ENCODE measurements around the gene SLC7A6. TPM values are rescaled to one million over a fixed set of nuclear protein-coding genes. Genes with fewer than 3 reads are reported as not detected.

The SLC7A6 gene
- total and polyA plus RNA-seq, 2 of the 13 experiments (the other 11 are each of a cell fraction or from before 2014, with no cell fraction given): 35.8 to 70.8 TPM

DNA sequence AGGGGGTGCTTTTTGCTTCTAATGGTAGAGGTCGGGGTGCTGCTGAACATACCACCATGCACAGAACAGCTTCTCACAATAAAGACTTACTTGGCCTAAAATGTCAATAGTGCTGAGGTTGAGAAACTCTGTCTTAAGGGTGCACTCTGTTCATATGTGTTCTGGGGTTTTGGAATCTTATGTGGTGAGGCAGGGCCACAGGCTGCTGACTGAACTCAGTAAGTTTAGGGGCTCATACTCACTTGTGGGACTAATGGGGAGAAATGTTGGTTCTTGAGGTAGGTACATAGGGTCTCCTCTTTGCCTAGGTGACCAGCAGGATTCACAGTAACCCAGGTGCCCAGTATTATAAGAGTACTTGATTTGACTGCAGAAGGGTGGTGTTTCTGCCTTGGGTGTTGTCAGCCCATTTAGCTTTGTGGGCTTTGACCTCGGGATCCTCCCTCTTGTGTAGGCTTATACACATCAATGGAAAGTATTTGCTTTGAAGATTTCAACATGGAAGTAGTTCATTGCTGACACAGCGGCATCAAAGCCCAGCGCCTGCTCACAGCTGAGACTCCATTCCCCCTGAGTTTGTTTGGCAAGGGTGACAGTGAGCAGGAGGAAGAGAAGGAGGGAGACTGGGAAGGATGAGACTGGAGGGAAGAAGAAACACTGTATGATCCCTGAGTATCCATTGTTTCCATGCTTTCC lies 17.2 kb downstream of the SLC7A6 start (continued):
- TF ChIP-seq, protein P1, sequence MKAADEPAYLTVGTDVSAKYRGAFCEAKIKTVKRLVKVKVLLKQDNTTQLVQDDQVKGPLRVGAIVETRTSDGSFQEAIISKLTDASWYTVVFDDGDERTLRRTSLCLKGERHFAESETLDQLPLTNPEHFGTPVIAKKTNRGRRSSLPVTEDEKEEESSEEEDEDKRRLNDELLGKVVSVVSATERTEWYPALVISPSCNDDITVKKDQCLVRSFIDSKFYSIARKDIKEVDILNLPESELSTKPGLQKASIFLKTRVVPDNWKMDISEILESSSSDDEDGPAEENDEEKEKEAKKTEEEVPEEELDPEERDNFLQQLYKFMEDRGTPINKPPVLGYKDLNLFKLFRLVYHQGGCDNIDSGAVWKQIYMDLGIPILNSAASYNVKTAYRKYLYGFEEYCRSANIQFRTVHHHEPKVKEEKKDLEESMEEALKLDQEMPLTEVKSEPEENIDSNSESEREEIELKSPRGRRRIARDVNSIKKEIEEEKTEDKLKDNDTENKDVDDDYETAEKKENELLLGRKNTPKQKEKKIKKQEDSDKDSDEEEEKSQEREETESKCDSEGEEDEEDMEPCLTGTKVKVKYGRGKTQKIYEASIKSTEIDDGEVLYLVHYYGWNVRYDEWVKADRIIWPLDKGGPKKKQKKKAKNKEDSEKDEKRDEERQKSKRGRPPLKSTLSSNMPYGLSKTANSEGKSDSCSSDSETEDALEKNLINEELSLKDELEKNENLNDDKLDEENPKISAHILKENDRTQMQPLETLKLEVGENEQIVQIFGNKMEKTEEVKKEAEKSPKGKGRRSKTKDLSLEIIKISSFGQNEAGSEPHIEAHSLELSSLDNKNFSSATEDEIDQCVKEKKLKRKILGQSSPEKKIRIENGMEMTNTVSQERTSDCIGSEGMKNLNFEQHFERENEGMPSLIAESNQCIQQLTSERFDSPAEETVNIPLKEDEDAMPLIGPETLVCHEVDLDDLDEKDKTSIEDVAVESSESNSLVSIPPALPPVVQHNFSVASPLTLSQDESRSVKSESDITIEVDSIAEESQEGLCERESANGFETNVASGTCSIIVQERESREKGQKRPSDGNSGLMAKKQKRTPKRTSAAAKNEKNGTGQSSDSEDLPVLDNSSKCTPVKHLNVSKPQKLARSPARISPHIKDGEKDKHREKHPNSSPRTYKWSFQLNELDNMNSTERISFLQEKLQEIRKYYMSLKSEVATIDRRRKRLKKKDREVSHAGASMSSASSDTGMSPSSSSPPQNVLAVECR (CRISPR knock-in tag; IDR thresholded peaks at IDR 0.05; ENCODE audit: borderline replicate concordance): peak; percentile 89
- TF ChIP-seq PITX1 (CRISPR knock-in tag; IDR thresholded peaks at IDR 0.05) (peak; percentile 94), MYNN (CRISPR knock-in tag; IDR thresholded peaks at IDR 0.05; ENCODE audit: low read depth) (0 out of 2 replicates have a peak, but pooled peaks have one; percentile 50), ZC3H4 (CRISPR knock-in tag; IDR thresholded peaks at IDR 0.05; ENCODE audit: borderline replicate concordance) (no peak), PHF21A (CRISPR knock-in tag; IDR thresholded peaks at IDR 0.05) (peak; percentile 96), ARHGAP35 (CRISPR knock-in tag; IDR thresholded peaks at IDR 0.05; ENCODE audit: borderline replicate concordance) (0 out of 2 replicates have a peak, but pooled peaks have one; percentile 62), TCF7L2 (IDR thresholded peaks at IDR 0.05; ENCODE audit: low read depth, low read length) (peak; percentile 94), ZNF773 (CRISPR knock-in tag; IDR thresholded peaks at IDR 0.05; ENCODE audit: borderline replicate concordance) (no peak), TMF1 (CRISPR knock-in tag; IDR thresholded peaks at IDR 0.05; ENCODE audit: low read depth) (no peak), MTF2 (CRISPR knock-in tag; IDR thresholded peaks at IDR 0.05; ENCODE audit: borderline replicate concordance) (no peak)
- TF ChIP-seq, protein P2, sequence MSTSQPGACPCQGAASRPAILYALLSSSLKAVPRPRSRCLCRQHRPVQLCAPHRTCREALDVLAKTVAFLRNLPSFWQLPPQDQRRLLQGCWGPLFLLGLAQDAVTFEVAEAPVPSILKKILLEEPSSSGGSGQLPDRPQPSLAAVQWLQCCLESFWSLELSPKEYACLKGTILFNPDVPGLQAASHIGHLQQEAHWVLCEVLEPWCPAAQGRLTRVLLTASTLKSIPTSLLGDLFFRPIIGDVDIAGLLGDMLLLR (CRISPR knock-in tag; IDR thresholded peaks at IDR 0.05): 0 out of 2 replicates have a peak, but pooled peaks have one; percentile 34
- TF ChIP-seq, protein P3, sequence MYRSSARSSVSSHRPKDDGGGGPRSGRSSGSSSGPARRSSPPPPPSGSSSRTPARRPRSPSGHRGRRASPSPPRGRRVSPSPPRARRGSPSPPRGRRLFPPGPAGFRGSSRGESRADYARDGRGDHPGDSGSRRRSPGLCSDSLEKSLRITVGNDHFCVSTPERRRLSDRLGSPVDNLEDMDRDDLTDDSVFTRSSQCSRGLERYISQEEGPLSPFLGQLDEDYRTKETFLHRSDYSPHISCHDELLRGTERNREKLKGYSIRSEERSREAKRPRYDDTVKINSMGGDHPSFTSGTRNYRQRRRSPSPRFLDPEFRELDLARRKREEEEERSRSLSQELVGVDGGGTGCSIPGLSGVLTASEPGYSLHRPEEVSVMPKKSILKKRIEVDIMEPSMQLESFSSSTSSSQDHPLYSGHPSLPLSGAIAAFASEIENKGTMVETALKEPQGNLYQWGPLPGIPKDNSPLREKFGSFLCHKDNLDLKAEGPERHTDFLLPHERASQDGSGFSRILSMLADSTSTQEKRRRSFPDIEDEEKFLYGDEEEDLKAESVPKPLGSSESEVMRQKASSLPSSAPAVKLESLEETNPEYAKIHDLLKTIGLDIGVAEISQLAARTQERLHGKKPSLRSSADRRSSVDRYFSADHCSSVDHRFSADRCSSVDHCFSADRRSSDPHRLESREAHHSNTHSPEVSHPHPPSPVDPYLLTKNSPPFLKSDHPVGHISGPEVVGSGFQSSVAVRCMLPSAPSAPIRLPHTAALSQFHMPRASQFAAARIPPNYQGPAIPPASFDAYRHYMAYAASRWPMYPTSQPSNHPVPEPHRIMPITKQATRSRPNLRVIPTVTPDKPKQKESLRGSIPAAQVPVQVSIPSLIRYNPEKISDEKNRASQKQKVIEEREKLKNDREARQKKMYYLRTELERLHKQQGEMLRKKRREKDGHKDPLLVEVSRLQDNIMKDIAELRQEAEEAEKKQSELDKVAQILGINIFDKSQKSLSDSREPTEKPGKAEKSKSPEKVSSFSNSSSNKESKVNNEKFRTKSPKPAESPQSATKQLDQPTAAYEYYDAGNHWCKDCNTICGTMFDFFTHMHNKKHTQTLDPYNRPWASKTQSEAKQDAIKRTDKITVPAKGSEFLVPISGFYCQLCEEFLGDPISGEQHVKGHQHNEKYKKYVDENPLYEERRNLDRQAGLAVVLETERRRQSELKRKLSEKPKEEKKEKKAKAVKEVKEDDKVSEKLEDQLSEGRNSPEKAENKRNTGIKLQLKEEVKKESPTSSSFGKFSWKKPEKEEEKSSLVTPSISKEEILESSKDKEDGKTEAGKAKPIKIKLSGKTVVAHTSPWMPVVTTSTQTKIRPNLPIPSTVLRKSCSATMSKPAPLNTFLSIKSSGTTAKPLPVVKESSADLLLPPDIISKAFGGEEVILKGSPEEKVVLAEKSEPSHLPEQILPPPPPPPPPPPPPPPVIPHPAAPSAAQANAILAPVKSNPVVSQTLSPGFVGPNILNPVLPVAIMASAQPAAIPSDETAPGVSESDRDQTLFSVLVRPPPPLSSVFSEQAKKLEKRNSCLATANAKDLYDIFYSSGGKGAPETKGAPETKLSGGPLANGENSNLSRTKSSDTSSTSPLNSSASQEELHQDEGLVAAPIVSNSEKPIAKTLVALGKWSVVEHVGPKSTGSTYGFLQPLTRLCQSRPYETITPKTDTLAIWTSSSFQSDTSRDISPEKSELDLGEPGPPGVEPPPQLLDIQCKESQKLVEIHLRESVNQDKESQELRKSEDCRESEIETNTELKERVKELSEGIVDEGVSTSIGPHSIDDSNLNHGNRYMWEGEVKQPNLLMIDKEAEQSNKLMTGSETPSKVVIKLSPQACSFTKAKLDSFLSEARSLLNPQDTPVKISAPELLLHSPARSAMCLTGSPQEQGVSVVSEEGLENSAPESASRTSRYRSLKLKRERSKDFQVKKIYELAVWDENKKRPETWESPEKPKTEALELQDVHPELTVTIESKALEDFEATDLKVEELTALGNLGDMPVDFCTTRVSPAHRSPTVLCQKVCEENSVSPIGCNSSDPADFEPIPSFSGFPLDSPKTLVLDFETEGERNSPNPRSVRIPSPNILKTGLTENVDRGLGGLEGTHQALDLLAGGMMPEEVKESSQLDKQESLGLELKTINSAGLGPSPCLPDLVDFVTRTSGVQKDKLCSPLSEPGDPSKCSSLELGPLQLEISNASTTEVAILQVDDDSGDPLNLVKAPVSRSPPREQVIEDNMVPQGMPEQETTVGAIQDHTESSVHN (CRISPR knock-in tag; IDR thresholded peaks at IDR 0.05): peak; percentile 65; the same call in 1 of the 2 replicates
- TF ChIP-seq, protein P4, sequence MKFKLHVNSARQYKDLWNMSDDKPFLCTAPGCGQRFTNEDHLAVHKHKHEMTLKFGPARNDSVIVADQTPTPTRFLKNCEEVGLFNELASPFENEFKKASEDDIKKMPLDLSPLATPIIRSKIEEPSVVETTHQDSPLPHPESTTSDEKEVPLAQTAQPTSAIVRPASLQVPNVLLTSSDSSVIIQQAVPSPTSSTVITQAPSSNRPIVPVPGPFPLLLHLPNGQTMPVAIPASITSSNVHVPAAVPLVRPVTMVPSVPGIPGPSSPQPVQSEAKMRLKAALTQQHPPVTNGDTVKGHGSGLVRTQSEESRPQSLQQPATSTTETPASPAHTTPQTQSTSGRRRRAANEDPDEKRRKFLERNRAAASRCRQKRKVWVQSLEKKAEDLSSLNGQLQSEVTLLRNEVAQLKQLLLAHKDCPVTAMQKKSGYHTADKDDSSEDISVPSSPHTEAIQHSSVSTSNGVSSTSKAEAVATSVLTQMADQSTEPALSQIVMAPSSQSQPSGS (CRISPR knock-in tag; IDR thresholded peaks at IDR 0.05): peak; percentile 85; the same call in 1 of the 2 replicates
